SK-N-SH (cell line): ENCODE measurements around the gene CYP26B1. TPM values are rescaled to one million over a fixed set of nuclear protein-coding genes. Genes with fewer than 3 reads are reported as not detected.
A peak's percentile ranks its signal among the peaks of the same experiment; 100 is the strongest.

Source experiments
- CTCF ChIA-PET: fragments of 300-600, 350-600 bp; formaldehyde crosslinking; extraction: SDS; loops from one replicate; lab custom pipeline; 2021; lab: Yijun Ruan, JAX
- POLR2A ChIA-PET: fragments of 350-600 bp; sonication (Branson Sonifier 250); formaldehyde crosslinking; extraction: SDS; loops from one replicate; lab custom pipeline; 2020; ENCODE audit warnings: antibody characterized with exemption, inconsistent platforms; lab: Yijun Ruan, JAX
- DNase-seq: peaks from one replicate; pipeline ENCODE4 v3.0.0; 2012
- H2AFZ ChIP-seq: fragments of 200-600 bp; sonication (generic); 2 replicates; pipeline ENCODE4 v1.8.1; 2016; ENCODE audit warnings: antibody characterized with exemption, mild to moderate bottlenecking, low read depth
- H3F3A ChIP-seq: fragments of 200-600 bp; sonication (generic); replicated peaks from 2 replicates; pipeline ENCODE3; 2016; ENCODE audit warnings: antibody characterized with exemption, mild to moderate bottlenecking; ENCODE audit not compliant: insufficient read depth
- H3K27ac ChIP-seq, 2 experiments: fragments of 200-500 bp in 1 of 2; fragments of 200-600 bp in 1 of 2; sonication (Bioruptor generic) in 1 of 2; sonication (generic), shearing (Covaris generic) in 1 of 2; 2 replicates each; pipeline versions ENCODE4 v1.5.1 to v1.6.1; 2014 to 2016; ENCODE audit warnings: low read depth in 2 of 2, inconsistent platforms in 1 of 2, low read length in 1 of 2, mild to moderate bottlenecking in 1 of 2, mixed read lengths in 1 of 2
- H3K27me3 ChIP-seq: fragments of 200-600 bp; sonication (generic), shearing (Covaris generic); 2 replicates; pipeline ENCODE4 v1.6.1; 2016; ENCODE audit warnings: mixed run types; ENCODE audit not compliant: insufficient read depth
- H3K36me3 ChIP-seq, 2 experiments: fragments of 200-500 bp in 1 of 2; fragments of 200-600 bp in 1 of 2; sonication (Bioruptor generic) in 1 of 2; sonication (generic) in 1 of 2; replicated peaks in 1 of 2; 2 replicates each; pipeline versions ENCODE3 to v1.5.1; 2014 to 2016; ENCODE audit warnings: low read length in 1 of 2, mild to moderate bottlenecking in 1 of 2; ENCODE audit not compliant: insufficient read depth in 2 of 2, control insufficient read depth in 1 of 2
- H3K4me1 ChIP-seq, 2 experiments: fragments of 200-500 bp in 1 of 2; fragments of 200-600 bp in 1 of 2; sonication (Bioruptor generic) in 1 of 2; sonication (generic), shearing (Covaris generic) in 1 of 2; 2 replicates each; pipeline versions ENCODE4 v1.5.1 to v1.6.1; 2014 to 2016; ENCODE audit warnings: low read depth in 1 of 2, low read length in 1 of 2, mixed run types in 1 of 2; ENCODE audit not compliant: insufficient read depth in 2 of 2, control insufficient read depth in 1 of 2
- H3K4me2 ChIP-seq: fragments of 200-600 bp; sonication (generic), shearing (Covaris generic); 2 replicates; pipeline ENCODE4 v1.6.1; 2017; ENCODE audit warnings: mixed run types
- H3K4me3 ChIP-seq, 2 experiments: fragments of 200-500 bp in 1 of 2; fragments of 200-600 bp in 1 of 2; sonication (Bioruptor generic) in 1 of 2; sonication (generic), shearing (Covaris generic) in 1 of 2; 2 replicates each; pipeline versions ENCODE4 v1.5.1 to v1.8.1; 2014 to 2016; ENCODE audit warnings: low read depth in 2 of 2, inconsistent platforms in 1 of 2, low read length in 1 of 2, mild to moderate bottlenecking in 1 of 2, mixed read lengths in 1 of 2, moderate library complexity in 1 of 2
- H3K79me2 ChIP-seq: fragments of 200-600 bp; sonication (generic); 2 replicates; pipeline ENCODE4 v1.8.1; 2017; ENCODE audit warnings: mild to moderate bottlenecking; ENCODE audit not compliant: insufficient read depth
- H3K9ac ChIP-seq: fragments of 200-600 bp; sonication (generic); 2 replicates; pipeline ENCODE4 v1.6.1; 2017; ENCODE audit warnings: mixed run types
- H3K9me2 ChIP-seq: fragments of 200-600 bp; sonication (generic); 2 replicates; pipeline ENCODE4 v1.6.1; 2017; ENCODE audit warnings: mixed run types
- H3K9me3 ChIP-seq: fragments of 200-600 bp; sonication (generic); 2 replicates; pipeline ENCODE4 v1.6.1; 2017; ENCODE audit warnings: mixed run types, mild to moderate bottlenecking, moderate library complexity
- H4K20me1 ChIP-seq: fragments of 200-600 bp; sonication (generic); 2 replicates; pipeline ENCODE4 v1.6.1; 2017; ENCODE audit warnings: mild to moderate bottlenecking, mixed run types; ENCODE audit not compliant: insufficient read depth
- ELF1 ChIP-seq: IDR thresholded peaks from 2 replicates; pipeline ENCODE4 v1.4.0; 2012
- FOXJ3 ChIP-seq: sonication (generic); formaldehyde crosslinking; IDR thresholded peaks from 2 replicates; pipeline ENCODE4 v1.5.1; 2020; ENCODE audit warnings: mild to moderate bottlenecking, missing genetic modification reagents
- GABPA ChIP-seq: IDR thresholded peaks from 2 replicates; pipeline ENCODE4 v1.4.0; 2012; ENCODE audit warnings: low read depth, mild to moderate bottlenecking
- JUND ChIP-seq: IDR thresholded peaks from 2 replicates; pipeline ENCODE4 v1.4.0; 2012
- MEF2A ChIP-seq: IDR thresholded peaks from 2 replicates; pipeline ENCODE4 v1.4.0; 2012; ENCODE audit warnings: low read depth, borderline replicate concordance
- NFIC ChIP-seq: IDR thresholded peaks from 2 replicates; pipeline ENCODE4 v1.4.0; 2012; ENCODE audit warnings: borderline replicate concordance
- NRF1 ChIP-seq: IDR thresholded peaks from 2 replicates; pipeline ENCODE4 v1.6.1; 2012; ENCODE audit warnings: low read depth, mild to moderate bottlenecking, low read length
- RCOR1 ChIP-seq: fragments of 150-350 bp; IDR thresholded peaks from 2 replicates; pipeline ENCODE4 v1.6.1; 2017; ENCODE audit warnings: antibody characterized with exemption, low read length
- TAF1 ChIP-seq: IDR thresholded peaks from 2 replicates; pipeline ENCODE4 v1.6.1; 2012; ENCODE audit warnings: low read depth, mild to moderate bottlenecking, low read length, moderate library complexity, borderline replicate concordance
- TCF12 ChIP-seq: IDR thresholded peaks from 2 replicates; pipeline ENCODE4 v1.4.0; 2012
- USF1 ChIP-seq: IDR thresholded peaks from 2 replicates; pipeline ENCODE4 v1.4.0; 2012; ENCODE audit warnings: low read depth, borderline replicate concordance
- USF2 ChIP-seq: fragments of 150-350 bp; IDR thresholded peaks from 2 replicates; pipeline ENCODE4 v1.6.1; 2017; ENCODE audit warnings: antibody characterized with exemption, low read length, low read depth, borderline replicate concordance
- WGBS: methylation state at CpG from one replicate; pipeline ENCODE4 v1.1.6; 2017; ENCODE audit warnings: low lambda C conversion rate; 5-methylcytosine and 5-hydroxymethylcytosine counted together
- polyA plus RNA-seq, 3 experiments: library from polyadenylated mRNA; depleted of rRNA; stranded (reverse); fragments of >200 nt; gene quantifications; 2 replicates each; pipeline ENCODE4 v1.2.3, GENCODE V29; 2012

CYP26B1 gene
- polyA plus RNA-seq, 1 of the 3 experiments (the other 2 are of a cell fraction): 0.33 TPM

GRCh38 chr2:72142570-72143440 lies 4.9 kb downstream of the CYP26B1 start:
- H3K27ac ChIP-seq: no peak overlapping the region
- no peaks in the 10 kb centered on the region for H3F3A ChIP-seq
- H3K4me1 ChIP-seq: peaks cover 0 to 15% of the 10 kb centered on the region in 2 experiments; a peak in 2 of 4 replicates
- H3K4me3 ChIP-seq: no peak overlapping the region
- H2AFZ ChIP-seq: no peak overlapping the region
- no peaks in the 10 kb centered on the region for H3K79me2 ChIP-seq
- CTCF ChIA-PET: interaction anchor here (0.8 to 0.9 kb wide), 2 partner anchors 438 to 597 kb away, joined by 5 to 6 read pairs; no protein-coding TSS in a partner anchor
- WGBS: 59% methylated on average over 42 of the region's 50 CpGs
- TF ChIP-seq NFIC: no peak
- no peak for TF ChIP-seq MEF2A
- TF ChIP-seq JUND: no peak
- no peak for TF ChIP-seq USF2
- TF ChIP-seq USF1: no peak
- TF ChIP-seq FOXJ3 (CRISPR knock-in tag): no peak
- TF ChIP-seq TAF1: no peak
- no peak for TF ChIP-seq NRF1
- TF ChIP-seq ELF1: no peak
- TF ChIP-seq, all 33 proteins: peak for 0
- peak; percentile 61 for DNase-seq
- POLR2A ChIA-PET: no interaction called here
- H3K9ac ChIP-seq: no peak overlapping the region
- peak overlapping the region; percentile 41; the same call in 1 of the 2 replicates for H3K4me2 ChIP-seq
- H3K36me3 ChIP-seq: no peaks in the 10 kb centered on the region
- no peaks in the 10 kb centered on the region for H4K20me1 ChIP-seq
- no peaks in the 10 kb centered on the region for H3K9me2 ChIP-seq
- peaks cover 43% of the 10 kb centered on the region for H3K27me3 ChIP-seq
- H3K9me3 ChIP-seq: no peaks in the 10 kb centered on the region

- Histone ChIP-seq H2AFZ (no peak overlapping the region), H4K20me1 (no peaks in the 10 kb centered on the region), H3K4me3 (no peak overlapping the region), H3K4me2 (no peak overlapping the region), H3F3A (no peaks in the 10 kb centered on the region), H3K9ac (no peak overlapping the region), H3K27ac (no peak overlapping the region), H3K79me2 (no peaks in the 10 kb centered on the region), H3K27me3 (peaks cover 34% of the 10 kb centered on the region), H3K9me3 (no peaks in the 10 kb centered on the region), H3K36me3 (no peaks in the 10 kb centered on the region), H3K9me2 (no peaks in the 10 kb centered on the region), H3K4me1 (peaks cover 0 to 10% of the 10 kb centered on the region in 2 experiments; a peak in 2 of 4 replicates)
- POLR2A ChIA-PET: no interaction called here
- TF ChIP-seq TCF12: no peak
- TF ChIP-seq GABPA: no peak
- no peak for TF ChIP-seq RCOR1
- CTCF ChIA-PET: interaction anchor here (1.1 to 5.7 kb wide), 4 partner anchors 7 to 593 kb away, joined by 3 to 58 read pairs (median 21); partner anchors contain the start of gene CYP26B1
- 85% methylated on average over 12 of the region's 13 CpGs for WGBS
- peak; percentile 27 for DNase-seq
Observed at GRCh38 chr2:72141881-72142451, 5.7 kb downstream of the CYP26B1 start.
